Measurements from ENCODE around the gene ERO1A. TPM values are rescaled to one million over a fixed set of nuclear protein-coding genes. Genes with fewer than 3 reads are reported as not detected.

Gene ERO1A
- total and polyA plus RNA-seq, 4 donors = 18.6 to 88.7 (median 51.9) TPM

GRCh38 chr14:52692248-52692962 lies 3.0 kb downstream of the ERO1A start:
- TF ChIP-seq, protein P1, sequence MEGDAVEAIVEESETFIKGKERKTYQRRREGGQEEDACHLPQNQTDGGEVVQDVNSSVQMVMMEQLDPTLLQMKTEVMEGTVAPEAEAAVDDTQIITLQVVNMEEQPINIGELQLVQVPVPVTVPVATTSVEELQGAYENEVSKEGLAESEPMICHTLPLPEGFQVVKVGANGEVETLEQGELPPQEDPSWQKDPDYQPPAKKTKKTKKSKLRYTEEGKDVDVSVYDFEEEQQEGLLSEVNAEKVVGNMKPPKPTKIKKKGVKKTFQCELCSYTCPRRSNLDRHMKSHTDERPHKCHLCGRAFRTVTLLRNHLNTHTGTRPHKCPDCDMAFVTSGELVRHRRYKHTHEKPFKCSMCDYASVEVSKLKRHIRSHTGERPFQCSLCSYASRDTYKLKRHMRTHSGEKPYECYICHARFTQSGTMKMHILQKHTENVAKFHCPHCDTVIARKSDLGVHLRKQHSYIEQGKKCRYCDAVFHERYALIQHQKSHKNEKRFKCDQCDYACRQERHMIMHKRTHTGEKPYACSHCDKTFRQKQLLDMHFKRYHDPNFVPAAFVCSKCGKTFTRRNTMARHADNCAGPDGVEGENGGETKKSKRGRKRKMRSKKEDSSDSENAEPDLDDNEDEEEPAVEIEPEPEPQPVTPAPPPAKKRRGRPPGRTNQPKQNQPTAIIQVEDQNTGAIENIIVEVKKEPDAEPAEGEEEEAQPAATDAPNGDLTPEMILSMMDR (IDR thresholded peaks at IDR 0.05; ENCODE audit: control extremely low read depth, extremely low read depth) = no peak
- Histone ChIP-seq H3K4me3 (no peak overlapping the region), H3K27ac (ENCODE audit: low read depth in 1 of 2, low read length in 1 of 2) (no peak overlapping the region), H3K9ac (ENCODE audit: insufficient read depth in 1 of 2, low read length in 2 of 2) (peak overlapping the region in 1 of 2 donors; percentile 34), H3K27me3 (ENCODE audit: control insufficient read depth in 3 of 3, insufficient read depth in 3 of 3, low read length in 2 of 3) (no peaks in the 10 kb centered on the region), H3K4me1 (ENCODE audit: control insufficient read depth in 5 of 5, insufficient read depth in 5 of 5, low read length in 5 of 5) (peaks cover 0 to 23% (median 8%) of the 10 kb centered on the region in 5 donors), H3K9me3 (ENCODE audit: control insufficient read depth in 4 of 4, insufficient read depth in 3 of 4, low read length in 3 of 4) (no peaks in the 10 kb centered on the region), H3K36me3 (ENCODE audit: control insufficient read depth in 4 of 4, insufficient read depth in 4 of 4, low read length in 4 of 4) (no peaks in the 10 kb centered on the region)
- DNase-seq = peak in 2 of 3 donors; percentile 16 to 52
- WGBS, 2 donors = 42% methylated on average over 5 of the region's 5 CpGs
- no peak for ATAC-seq (ENCODE audit: insufficient read depth, low FRiP score)

GRCh38 chr14:52690983-52691760 lies 4.2 kb downstream of the ERO1A start:
- H3K27ac ChIP-seq (ENCODE audit: low read depth in 1 of 2, low read length in 1 of 2) = no peak overlapping the region
- no peaks in the 10 kb centered on the region for H3K9me3 ChIP-seq (ENCODE audit: control insufficient read depth in 4 of 4, insufficient read depth in 3 of 4, low read length in 3 of 4)
- ATAC-seq (ENCODE audit: insufficient read depth, low FRiP score) = no peak
- H3K27me3 ChIP-seq (ENCODE audit: control insufficient read depth in 3 of 3, insufficient read depth in 3 of 3, low read length in 2 of 3) = no peaks in the 10 kb centered on the region
- 80 to 92% methylated on average over 7 of the region's 7 CpGs for WGBS, 2 donors
- TF ChIP-seq, protein P1 (IDR thresholded peaks at IDR 0.05; ENCODE audit: control extremely low read depth, extremely low read depth) = no peak
- no peak for DNase-seq
- H3K4me1 ChIP-seq (ENCODE audit: control insufficient read depth in 5 of 5, insufficient read depth in 5 of 5, low read length in 5 of 5) = peaks cover 0 to 23% (median 7%) of the 10 kb centered on the region in 5 donors
- H3K4me3 ChIP-seq = no peak overlapping the region
- H3K36me3 ChIP-seq (ENCODE audit: control insufficient read depth in 4 of 4, insufficient read depth in 4 of 4, low read length in 4 of 4) = no peaks in the 10 kb centered on the region
- no peak overlapping the region for H3K9ac ChIP-seq (ENCODE audit: insufficient read depth in 1 of 2, low read length in 2 of 2)

DNA sequence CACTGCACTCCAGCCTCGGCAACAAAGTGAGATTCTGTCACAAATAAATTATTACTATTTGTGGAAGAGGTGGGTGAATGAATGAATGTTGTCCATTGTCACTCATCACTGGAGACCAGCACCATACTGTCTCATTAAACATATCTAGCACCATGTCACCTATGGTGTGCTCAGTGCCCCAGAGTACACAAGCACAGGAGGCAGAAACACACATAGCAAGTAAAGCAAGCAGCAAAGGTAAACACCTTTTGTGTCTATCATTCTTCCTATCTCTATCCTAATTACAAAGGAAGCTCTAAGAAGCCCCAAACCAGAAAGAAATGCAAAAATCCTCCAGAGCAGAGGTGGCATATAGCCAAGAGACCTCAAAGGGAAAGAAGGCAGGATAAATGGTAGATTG lies 9.2 kb downstream of the ERO1A start:
- 96 to 100% methylated on average over 1 of the region's 1 CpG for WGBS, 2 donors
- TF ChIP-seq, protein P1 (IDR thresholded peaks at IDR 0.05; ENCODE audit: control extremely low read depth, extremely low read depth) = no peak
- Histone ChIP-seq H3K9ac (ENCODE audit: insufficient read depth in 1 of 2, low read length in 2 of 2) (no peak overlapping the region), H3K4me3 (no peak overlapping the region), H3K27ac (ENCODE audit: low read depth in 1 of 2, low read length in 1 of 2) (no peak overlapping the region), H3K27me3 (ENCODE audit: control insufficient read depth in 3 of 3, insufficient read depth in 3 of 3, low read length in 2 of 3) (no peaks in the 10 kb centered on the region), H3K9me3 (ENCODE audit: control insufficient read depth in 4 of 4, insufficient read depth in 3 of 4, low read length in 3 of 4) (no peaks in the 10 kb centered on the region), H3K36me3 (ENCODE audit: control insufficient read depth in 4 of 4, insufficient read depth in 4 of 4, low read length in 4 of 4) (no peaks in the 10 kb centered on the region), H3K4me1 (ENCODE audit: control insufficient read depth in 5 of 5, insufficient read depth in 5 of 5, low read length in 5 of 5) (peaks cover 0 to 5% (median 0%) of the 10 kb centered on the region in 5 donors)
- ATAC-seq (ENCODE audit: insufficient read depth, low FRiP score) (no peak), DNase-seq (no peak)
